ENCODE results near the gene SLC4A3.

Gene SLC4A3

DNA sequence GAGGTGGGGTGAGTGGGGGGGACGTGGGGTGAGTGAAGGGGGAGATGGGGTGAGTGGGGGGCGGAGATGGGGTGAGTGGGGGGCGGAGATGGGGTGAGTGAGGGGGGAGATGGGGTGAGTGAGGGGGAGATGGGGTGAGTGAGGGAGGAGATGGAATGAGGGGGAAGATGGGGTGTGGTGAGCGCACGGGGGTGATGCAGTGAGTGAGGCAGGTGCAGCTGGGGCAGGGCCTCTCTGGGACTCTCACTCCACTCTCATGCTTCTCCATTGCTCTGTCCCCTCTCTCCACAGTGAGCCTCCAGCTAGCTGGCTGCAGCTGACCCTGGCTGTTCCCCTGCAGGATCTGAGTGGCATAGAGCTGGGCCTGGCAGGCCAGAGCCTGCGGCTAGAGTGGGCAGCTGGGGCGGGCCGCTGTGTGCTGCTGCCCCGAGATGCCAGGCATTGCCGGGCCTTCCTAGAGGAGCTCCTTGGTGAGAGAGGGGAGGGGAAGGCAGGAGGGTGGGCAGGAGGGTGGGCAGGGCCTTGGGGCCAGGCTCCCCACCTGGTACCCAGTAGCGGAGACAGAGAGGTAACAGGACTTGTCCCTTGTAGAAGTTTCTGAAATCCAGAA, 13.9 kb upstream of the SLC4A3 start:
- no peak for DNase-seq (ENCODE audit: low read depth)

DNA sequence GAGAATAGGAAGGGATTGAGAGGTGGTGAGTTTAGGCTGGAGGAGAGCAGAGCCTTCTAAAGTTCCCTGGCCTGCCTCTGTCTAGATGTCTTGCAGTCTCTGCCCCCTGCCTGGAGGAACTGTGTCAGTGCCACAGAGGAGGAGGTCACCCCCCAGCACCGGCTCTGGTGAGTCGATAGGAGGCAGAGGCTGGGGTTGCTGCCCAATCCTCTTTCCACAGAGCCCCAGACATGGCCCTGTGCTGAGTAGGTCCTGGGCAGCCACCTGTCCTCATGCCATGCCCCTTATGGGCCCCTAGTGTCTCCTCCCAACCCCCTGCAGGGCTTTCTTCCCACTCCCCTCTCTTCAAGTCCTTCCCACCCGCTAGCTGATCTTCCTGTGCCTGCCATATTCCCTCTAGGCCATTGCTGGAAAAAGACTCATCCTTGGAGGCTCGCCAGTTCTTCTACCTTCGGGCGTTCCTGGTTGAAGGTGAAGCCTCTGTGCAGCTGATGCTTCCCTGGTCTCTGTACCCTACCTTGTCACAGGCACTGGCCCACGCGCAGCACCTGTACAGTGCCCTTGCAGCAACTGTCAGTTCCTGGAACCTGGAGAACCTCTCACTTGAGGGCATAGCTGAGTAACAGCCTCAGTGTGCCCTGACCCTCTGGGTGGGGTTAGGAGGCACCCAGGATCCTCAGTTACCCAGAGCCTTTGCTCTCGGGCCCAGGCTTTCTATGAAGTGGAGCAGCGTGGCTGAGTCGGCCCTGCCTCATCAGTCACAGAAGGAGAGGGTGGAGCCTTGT, 13.2 kb upstream of the SLC4A3 start:
- no peak for DNase-seq (ENCODE audit: low read depth)

DNA sequence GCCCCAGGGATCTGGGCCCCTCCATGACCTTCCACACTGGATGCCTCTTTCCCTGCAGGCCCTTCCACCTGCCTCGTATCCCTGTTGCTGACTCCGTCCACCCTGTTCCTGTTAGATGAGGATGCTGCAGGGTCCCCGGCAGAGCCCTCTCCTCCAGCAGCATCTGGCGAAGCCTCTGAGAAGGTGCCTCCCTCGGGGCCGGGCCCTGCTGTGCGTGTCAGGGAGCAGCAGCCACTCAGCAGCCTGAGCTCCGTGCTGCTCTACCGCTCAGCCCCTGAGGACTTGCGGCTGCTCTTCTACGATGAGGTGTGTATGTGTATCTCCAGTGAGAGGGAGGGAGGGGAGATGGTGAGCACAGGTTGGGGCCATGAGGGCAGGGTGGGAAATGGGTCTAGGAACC, 12.4 kb upstream of the SLC4A3 start:
- DNase-seq (ENCODE audit: low read depth), result no peak

DNA sequence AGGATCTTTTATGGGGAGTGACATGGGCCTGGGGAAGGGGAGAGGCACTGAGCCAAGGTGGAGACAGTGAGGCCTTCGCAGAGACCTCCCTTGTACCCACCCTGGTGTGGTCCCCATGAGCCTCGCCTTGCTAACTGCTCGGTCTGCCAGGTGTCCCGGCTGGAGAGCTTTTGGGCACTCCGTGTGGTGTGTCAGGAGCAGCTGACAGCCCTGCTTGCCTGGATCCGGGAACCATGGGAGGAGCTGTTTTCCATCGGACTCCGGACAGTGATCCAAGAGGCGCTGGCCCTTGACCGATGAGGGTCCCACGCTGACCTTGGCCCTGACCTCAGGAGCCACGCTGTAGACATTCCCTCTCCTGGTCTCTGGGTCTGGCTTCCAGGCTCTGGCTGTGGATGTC, 11.5 kb upstream of the SLC4A3 start:
- DNase-seq (ENCODE audit: low read depth), result no peak

DNA sequence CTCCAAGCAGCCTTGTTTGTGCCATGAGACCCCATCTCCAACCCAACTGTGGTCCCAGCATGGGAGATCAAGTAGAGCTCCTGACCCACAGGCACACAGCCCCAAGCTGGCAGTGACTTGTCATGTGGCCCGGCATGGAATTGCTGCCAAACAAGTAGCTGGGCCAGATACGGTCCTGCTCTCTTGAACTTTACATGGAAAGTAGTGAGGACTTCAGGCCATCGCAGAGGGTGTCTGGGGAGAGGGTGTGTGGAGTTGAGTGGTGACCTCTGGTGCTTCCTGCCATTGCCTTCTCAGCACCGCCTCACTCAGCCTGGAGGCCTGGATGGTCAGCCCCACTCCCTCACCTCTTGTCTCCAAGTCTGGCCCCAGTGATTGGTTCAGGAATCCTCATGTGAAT, 10.9 kb upstream of the SLC4A3 start:
- no peak for DNase-seq (ENCODE audit: low read depth)

DNA sequence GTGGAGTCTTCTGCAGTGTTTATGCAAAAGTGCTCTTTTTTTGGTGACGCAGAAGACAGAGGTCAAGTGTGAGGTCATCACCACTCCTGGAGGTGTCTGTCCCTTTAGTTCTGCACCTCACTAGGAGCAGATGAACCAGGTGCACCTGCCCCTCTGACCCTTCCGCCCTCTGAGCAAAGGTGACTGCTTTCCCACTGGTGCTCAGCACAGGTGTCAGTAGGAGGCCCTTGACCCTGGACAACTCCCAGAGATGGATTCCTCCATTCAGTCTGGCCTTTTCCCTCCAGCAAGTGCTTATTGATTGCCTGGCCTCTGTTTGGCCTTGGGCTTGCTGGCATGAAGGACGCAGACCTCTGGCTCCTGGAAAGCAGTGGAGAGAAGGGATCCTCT, 8.7 kb upstream of the SLC4A3 start:
- no peak for DNase-seq (ENCODE audit: low read depth)

DNA sequence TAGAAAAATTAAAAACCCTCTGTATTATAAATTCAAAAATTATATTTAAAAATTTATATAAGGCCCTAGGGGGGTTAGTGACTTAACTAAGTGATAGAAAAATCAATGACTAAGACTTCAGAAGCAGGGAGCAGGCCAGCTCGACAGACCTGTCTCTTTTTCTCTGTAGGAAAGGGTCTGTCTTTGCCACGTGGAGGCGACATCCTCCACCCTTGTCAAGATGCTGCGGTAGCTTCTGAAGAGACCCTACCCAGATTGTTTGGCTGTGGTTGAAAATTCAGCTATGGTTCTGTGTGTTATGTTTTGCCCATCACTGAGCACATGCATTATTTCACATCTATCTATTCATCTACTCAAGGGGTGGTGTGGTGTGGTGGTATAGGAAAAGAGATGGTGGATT, 8.2 kb upstream of the SLC4A3 start:
- no peak for DNase-seq (ENCODE audit: low read depth)

DNA sequence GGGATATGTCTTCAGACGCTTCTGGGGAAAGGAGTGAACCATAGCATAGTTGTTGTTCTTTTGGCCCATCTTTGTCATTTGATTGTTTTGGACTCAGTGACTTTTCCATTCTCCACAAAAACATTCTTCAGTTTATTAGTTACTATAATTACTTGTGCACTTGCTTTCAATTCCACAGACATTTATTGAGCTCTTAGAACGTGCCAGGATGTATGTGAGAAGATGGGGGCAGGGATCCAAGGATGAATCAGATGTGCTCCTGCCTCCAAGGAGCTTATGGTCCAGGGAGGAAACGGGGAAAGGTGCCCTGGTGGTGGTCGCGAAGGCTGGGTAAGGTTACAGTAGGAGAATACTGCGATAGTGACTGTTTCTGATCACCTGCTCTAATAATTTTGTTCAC, 6.9 kb upstream of the SLC4A3 start:
- DNase-seq (ENCODE audit: low read depth), result no peak

DNA sequence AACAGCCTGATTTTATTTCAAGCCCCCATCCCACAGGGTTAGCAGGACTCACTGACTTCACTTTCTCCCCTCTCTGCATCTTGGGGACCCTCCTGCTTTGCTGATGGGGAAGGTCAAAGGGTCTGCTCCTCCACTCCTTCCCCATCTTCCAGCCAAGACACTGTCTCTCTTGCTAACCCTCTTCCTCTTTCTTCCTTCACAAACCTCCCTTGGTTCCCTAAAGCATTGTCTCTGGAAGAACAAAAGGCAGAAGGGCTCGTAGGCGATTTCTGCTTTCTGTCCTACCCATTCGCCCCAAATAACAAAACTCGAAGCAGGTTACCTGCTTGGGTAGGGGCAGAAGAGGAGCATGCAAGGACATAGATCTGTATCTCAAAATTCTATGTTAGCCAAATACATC, 5.5 kb upstream of the SLC4A3 start:
- no peak for DNase-seq (ENCODE audit: low read depth)

DNA sequence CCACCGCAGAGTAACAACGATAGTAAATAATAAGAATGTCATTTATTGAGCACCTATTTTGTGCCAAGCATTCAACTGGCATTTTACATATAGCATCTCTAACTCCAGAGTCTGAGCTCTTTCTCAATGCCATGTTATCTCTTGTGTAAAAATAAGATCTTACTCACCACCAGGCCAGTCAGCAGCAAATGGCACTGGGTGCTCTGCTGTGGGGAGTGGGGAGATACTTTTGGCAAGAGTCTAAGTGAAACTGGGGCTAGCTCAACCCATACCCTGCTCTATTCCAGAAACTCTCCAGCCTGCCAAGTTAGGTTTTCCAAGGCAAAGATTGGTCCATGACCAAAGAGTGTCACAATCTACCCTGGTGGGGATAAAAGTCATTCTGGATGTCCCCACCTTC, 5.0 kb upstream of the SLC4A3 start:
- DNase-seq (ENCODE audit: low read depth), result no peak

DNA sequence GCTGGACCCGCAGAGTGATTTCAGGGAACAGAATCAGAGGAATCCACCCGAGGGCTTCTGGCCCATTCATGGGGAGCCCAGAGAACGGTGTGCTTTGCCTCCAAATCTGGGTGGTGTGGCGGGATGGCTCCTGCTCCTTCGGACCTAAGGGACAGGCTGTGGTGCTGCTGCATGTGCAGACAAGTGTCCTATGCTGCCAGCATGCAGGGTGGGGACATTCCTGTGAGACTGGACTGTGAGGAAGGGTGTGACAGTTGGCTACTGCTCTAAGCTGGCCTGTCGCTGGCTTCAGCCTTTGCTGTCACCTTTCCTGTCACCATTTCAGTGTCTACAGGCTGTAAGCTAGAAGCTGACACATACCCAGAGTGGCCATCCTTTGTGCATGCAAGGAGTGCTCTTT, 2.9 kb upstream of the SLC4A3 start:
- DNase-seq (ENCODE audit: low read depth), result no peak

DNA sequence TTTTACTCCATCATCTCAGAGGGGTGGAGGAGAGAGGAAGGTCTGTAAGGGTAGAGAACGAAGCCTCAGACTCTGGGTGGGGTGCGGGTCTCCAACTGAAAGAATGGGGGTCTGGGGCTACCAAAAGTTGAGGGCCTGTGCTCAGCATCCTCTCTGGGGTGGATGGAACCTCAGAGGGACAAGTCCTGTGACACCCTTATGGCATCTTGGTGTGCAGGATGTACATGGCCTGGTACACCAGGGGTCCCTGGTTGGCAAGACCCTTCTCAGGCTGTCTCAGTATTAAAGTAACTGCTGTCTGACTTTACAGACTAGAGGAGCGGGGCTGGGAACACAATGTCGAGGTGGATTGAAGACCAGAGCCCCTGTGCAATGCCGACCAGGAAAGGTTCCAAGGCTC, 2.3 kb upstream of the SLC4A3 start:
- no peak for DNase-seq (ENCODE audit: low read depth)

DNA sequence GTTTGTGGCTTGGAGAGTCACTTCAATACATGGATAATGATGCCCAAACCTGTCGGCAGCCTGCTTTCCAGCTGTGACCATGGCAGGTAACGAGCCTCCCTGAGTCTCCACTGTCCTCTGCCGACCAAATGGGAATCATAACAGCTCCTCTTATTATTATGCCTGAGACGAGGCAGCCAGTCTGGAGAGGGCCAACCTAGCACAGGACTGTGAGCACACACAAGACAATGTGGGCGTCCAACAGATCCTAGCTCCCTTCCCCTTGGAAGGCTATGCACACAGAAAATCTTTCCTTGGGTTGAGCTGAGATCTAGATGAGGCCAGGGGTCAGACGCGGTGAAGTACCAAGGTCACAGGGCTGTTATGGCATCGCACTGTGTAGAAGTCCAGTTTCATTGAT, 890 bp upstream of the SLC4A3 start:
- no peak for DNase-seq (ENCODE audit: low read depth)

DNA sequence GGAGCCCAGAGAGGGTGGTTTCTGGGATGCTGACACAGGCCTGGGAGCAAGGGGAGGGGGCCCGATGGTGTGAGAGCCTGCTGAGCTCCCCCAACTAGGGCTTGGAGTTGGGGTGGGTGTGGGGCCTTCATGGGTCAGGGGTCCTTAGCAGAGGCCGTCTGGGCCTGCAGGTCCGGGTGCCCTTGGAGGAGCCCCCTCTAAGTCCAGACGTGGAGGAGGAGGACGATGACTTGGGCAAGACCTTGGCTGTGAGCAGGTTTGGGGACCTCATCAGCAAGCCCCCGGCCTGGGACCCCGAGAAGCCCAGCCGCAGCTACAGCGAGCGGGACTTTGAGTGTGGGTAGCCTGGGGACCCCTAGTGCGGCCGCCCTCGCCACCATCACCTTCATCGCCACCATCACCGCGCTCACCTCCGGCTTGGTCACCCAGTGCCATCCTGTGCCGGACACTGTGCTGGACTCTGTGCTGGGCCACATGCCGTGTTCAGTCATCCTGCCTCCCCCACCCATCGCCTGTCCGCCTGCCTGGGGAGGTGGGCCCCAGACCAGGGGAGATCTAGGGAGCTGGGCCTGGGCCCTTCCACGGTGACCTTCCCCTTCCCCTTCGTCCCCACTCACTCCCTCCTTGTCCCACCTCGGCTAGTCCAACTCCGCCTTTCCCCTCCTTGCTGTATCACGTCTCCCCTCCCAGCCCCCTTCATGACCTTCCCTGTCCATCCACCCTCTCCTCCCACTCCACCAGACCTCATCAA, 980 bp downstream of the SLC4A3 start:
- no peak for DNase-seq (ENCODE audit: low read depth)

DNA sequence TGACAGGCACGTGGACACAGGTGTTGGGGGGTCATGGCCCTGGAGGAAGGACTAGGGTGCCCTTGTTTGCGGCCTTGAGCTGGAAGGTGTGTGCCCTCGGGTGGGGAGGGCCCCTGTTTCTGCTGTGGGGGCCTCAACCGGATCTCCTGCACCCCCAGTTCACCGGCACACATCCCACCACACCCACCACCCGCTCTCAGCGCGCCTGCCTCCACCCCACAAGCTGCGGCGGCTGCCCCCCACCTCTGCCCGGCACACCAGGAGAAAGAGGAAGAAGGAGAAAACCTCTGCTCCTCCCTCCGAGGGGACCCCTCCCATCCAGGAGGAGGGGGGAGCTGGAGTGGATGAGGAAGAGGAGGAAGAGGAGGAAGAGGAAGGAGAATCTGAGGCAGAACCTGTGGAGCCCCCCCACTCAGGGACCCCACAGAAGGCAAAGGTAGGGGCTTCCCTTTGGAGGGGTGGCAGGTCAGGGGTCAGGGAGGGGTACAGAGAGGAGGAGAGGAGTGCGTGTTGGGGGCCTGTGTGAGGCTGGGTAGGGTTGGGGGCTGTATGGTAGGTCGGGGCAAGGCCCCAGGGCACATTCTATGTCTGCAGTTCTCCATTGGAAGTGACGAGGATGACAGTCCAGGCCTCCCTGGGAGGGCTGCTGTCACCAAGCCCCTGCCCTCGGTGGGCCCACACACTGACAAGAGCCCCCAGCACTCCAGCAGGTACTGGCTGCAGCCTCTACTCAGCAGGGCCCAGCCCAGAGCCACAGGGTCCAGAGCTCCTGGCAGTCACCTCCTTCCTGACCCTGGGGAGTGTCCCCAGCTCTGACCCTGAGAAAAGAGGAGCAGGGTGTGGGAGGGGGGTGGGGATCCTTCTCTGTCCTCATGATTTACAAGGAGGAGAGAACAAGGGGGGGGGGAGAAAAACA, 1.8 kb downstream of the SLC4A3 start:
- DNase-seq (ENCODE audit: low read depth), result no peak

DNA sequence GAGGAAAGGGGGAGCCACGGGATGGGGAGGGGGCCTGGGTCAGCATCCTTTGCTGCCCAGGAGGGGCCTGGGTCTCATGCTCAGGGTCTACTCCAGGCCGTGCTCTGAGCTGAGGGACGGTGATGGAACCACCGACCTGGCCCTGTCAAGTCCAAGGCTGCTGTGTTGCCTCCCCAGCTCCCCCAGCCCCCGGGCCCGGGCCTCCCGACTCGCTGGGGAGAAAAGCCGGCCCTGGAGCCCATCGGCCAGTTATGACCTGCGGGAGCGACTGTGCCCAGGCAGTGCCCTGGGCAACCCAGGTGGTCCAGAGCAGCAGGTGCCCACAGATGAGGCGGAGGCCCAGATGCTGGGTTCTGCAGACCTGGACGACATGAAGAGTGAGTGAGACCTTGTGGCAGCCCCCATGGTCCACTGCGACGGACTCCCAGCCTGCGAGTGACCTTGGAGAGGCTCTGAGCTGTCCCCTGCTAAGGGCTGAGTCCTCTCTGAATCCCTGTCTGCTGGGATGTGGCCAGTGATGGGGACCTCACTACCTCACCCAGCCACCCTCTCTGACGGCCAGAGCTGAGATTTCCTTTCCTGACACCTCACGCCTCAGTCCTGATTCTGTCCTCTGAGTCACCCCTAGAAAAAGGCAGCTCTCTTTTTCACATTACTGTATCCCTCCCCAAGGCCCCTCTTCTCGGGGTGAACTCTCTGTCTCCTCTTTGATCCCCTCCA, 2.7 kb downstream of the SLC4A3 start:
- no peak for DNase-seq (ENCODE audit: low read depth)

DNA sequence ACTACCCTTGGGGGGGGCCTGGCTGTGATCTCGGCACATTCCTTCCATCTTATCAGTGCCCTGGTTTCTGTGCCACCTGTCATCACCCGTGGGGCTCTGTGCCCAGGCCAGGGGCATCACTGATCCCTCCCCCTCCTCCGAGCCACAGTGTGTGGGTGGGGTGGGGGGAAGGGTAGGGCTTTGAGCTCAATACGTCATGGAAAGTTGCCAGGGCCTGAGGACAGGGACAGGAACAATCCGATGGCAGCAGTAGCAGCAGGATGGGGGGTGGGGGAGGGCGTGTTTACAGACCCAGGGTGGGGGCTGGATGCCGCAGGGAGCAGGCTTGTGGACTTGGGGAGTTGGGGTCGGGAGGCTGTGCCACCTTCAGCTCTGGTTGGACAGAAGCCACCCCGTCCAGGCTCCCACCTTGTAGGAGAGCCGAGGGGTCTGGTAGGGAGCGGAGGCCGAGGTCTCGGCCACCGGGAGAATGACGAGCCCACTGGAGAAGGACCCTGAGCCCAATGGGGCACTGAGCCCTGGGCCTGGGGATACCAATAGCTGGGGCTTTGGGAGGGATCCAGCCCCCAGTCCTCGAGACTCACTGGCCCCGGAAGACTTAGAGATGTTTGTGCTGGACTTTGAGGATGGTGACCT, 3.5 kb downstream of the SLC4A3 start:
- DNase-seq (ENCODE audit: low read depth), result no peak

DNA sequence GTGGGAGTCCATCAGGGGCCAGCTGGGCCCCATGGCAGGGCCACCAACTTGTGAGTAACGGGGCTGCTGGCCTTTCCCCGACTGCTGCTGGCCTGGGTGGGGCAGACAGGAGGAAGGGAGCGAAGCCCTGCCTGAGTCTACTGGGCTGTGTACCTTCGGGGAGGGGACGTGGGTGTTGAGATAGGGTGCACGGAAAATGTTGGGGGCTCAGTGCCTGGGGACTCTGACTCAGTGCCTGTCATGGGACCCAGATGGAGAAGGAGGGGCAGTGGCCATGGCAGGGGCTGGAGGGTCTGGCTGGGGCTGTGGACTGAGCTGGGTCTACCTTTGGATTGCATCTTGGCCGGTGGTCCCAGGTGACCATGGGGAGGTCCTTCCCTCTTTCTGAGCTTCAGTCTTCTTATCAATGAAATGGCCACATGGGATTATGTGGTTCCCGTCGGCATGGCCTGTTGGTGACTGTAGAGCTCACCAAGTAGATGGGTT, 4.0 kb downstream of the SLC4A3 start:
- no peak for DNase-seq (ENCODE audit: low read depth)

DNA sequence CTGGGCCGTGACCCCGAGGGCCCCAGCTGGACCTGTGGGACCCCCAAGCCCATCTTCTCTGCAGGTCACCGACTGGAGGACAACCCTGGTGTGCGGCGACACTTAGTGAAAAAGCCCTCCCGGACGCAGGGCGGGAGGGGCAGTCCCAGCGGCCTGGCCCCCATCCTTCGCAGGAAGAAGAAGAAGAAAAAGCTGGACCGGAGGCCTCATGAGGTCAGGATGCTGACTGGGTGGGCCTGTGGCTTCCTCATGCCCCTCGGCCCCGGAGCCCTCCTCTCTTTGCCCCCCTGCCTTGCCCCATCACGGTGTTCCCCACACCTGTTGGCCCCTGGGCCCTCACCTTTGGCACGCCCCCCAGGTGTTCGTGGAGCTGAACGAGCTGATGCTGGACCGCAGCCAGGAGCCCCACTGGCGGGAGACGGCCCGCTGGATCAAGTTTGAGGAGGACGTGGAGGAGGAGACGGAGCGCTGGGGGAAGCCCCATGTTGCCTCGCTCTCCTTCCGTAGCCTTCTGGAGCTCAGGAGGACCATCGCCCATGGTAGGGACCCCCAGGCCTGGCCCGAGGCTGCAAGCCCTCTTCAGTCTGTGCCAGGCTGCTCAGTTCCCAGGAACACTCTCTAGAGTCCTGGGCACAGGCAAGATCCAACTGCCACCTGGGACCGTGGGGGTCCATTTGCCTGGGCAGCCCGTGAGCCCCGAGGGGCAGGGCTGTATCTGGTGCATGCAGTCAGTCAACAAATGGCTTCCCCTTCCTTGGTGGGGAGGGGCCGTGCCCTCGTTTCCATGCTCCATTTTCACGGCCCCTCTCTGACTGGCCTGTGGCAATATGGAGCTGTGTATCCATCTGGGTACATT, 4.7 kb downstream of the SLC4A3 start:
- DNase-seq (ENCODE audit: low read depth), result no peak

DNA sequence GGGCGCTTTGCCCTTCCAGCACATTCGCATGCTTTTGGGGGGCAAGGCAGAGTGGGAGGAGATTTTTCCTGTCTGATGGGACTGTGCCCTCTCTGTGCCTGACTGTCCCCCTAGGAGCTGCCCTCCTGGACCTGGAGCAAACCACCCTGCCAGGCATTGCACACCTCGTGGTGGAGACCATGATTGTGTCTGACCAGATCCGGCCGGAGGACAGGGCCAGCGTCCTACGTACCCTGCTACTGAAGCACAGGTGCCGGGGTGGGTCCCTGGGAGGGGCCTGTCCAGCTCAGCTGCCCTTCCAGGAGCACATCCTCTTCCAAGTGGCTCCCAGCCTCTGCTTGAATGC, 5.3 kb downstream of the SLC4A3 start:
- no peak for DNase-seq (ENCODE audit: low read depth)
